HG02852 (cell line): Measurements from ENCODE around the gene C1QTNF6.

Experiments
- ATAC-seq: cut with Tn5 transposase; IDR thresholded peaks from one replicate; pipeline ENCODE4 v1.9.1; 2021; ENCODE audit warnings: mild to moderate bottlenecking, moderate library complexity; ENCODE audit not compliant: unreplicated experiment

Gene C1QTNF6

DNA sequence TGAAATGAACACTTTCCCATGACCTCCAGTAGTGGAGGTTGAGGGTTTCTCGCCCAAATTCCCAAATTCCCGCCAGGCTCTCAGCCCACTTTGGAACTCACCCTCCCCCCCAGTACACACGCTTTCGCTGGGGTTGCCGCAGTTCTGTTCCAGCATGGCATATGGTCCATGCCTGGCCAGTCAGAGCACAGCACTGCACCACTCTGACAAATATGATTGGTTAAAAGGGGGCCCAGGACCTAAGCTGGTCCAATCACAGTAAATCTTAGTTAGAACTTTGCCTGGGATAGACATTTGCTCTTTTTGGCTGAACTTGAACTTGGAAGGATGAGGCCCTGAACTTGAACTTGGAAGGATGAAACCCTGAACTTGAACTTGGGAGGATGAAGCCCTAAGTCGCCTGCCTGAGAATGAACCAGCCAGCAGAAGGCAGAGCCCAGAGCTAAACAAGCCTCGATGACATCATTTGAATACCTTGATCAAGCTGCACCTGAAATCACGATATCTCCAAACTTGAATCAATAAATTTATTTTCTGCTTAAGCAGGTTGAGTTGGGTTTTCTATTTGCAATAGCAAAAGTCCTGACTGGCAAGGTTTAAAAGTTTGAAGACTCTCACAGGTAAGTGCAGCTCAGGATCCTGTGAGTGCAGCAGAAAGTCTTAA is 36.8 kb upstream of the C1QTNF6 start:
- ATAC-seq = no peak

DNA sequence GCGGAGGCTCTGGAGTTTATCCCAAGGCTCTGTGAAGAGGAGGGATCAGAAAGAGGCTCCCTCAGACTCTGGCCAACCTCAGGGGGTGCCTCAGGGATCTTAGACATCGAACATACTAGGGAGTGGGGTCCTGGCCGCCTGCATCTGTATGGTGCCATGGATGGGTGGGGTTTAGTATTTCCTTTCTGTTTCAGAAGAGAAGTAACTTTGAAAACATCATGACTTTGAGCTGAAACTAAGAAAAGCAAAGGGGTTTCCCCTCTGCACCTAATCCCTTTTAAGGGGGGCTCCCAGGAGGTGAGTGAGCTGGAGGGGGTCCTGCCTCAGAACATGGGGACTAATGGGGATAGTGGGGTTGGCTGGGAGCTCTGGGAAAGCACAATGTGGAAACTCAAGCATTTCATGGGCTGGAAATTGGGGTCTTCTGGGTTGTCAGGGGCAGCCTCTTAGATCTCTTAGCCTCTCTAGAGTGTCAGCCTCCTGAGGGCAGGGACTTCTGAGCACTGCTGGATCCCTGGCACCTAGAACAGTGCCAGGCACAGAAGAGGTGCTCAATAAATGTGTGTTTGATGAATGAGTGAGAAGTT is 36.0 kb upstream of the C1QTNF6 start:
- ATAC-seq = no peak

DNA sequence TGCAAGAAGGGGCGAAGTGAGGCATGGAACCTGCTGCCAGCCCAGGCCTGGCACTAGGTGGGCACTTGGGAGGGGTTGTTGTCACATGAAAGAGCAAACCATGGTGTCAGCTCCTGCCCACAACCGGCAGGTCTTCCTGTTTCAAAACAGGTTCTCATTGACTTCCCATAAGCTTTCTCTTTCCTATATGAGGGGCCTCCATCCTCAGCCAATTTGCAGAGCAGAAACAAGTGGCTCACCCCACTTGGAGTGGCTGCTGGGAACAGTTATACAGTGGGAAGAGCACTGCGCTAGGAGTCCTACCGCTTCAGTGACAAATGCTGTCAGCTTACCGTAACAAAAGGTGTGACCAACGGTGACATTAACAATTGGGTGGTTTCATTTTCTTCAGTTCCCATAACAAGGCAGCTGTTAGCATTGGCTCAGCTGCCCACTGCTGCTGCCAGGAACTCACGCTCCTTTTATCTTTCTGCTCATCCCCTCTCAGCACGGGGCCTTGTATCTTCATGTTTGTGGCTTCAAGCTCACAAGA is 34.5 kb upstream of the C1QTNF6 start:
- no peak for ATAC-seq

GRCh38 chr22:37221424-37222333 is 33.6 kb upstream of the C1QTNF6 start:
- ATAC-seq = no peak

DNA sequence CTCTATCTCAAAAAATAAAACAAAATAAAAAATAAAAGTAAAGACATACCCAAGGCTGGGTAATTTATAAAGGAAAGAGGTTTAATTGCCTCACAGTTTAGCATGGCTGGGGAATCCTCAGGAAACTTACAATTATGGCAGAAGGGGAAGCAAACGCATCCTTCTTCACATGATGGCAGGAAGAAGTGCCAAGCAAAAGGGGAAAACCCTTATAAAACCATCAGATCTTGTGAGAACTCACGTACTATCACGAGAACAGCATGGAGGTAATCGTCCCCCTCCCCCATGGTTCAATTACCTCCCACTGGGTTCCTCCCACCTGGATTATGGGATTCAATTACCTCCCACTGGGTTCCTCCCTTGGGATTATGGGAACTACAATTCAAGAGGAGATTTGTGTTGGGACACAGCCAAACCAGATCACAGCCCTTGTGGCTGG is 32.5 kb upstream of the C1QTNF6 start:
- ATAC-seq = no peak

- no peak for ATAC-seq
Measured at GRCh38 chr22:37219533-37219932, 31.5 kb upstream of the C1QTNF6 start.

DNA sequence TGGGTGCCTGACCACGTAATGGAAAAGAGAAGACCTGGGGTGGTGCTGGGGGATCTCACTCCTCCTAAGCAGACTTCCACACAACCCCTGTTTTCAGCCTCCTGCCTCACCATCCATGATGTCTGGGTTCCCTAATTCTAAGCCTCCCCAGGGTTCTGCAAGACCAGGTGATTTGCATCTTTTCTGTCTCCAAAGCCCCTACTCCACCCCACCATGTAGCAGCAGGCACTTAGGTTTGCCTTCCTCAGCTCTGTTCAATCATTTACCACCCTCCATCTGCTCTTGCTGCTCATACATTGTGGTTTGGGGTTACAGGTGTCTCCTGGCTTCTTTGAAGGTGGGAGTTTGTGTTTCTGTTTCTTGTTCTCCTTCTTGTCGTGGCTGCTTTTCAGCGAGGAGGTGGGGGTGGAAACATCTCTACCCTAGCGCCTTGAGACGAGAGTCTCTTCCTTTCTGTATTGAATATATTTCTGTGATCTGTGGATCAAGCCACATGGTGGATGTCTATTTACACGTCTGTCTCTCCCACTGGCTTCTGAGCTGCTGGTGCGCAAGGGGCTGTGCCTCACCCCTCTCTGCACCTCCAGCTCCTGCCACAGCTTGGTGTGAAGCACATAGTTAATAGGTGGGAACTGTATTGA is 30.8 kb upstream of the C1QTNF6 start:
- ATAC-seq = peak; percentile 84

DNA sequence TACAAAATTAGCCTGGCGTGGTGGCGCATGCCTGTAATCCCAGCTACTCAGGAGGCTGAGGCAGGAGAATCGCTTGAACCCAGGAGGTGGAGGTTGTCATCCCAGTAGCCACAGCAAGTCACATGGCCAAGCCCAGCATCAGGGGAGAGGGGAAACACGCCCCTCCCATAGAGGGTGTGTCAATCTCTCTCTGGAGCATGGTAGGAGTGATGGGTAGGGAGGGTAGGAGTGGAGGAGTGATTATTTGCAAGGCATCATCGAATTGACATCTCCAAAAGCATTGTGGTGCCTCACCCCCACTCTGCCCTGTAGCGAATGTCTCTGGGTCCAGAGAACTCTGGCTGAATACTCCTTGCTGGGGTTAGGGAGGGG is 30.3 kb upstream of the C1QTNF6 start:
- no peak for ATAC-seq

DNA sequence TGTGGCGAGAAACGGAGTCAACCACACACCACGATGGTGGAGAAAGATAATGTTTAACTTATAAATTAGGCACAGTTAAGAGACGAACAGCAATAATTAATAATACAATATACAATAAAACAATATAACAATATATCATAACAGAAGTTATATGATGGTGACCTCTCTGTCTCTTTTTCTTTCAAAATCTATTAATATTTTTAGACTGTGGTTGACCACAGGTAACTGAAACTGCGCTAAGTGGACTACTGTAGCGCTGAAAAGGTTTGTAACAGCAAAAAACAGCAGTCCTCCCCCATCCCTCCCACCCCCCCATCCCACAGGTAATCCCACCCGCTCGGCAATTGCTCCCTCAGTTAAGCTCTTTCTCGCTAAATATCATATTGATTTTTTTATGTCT is 27.8 kb upstream of the C1QTNF6 start:
- no peak for ATAC-seq

GRCh38 chr22:37214731-37215030 is 26.6 kb upstream of the C1QTNF6 start:
- ATAC-seq = no peak

GRCh38 chr22:37213941-37214730 is 26.1 kb upstream of the C1QTNF6 start:
- no peak for ATAC-seq

DNA sequence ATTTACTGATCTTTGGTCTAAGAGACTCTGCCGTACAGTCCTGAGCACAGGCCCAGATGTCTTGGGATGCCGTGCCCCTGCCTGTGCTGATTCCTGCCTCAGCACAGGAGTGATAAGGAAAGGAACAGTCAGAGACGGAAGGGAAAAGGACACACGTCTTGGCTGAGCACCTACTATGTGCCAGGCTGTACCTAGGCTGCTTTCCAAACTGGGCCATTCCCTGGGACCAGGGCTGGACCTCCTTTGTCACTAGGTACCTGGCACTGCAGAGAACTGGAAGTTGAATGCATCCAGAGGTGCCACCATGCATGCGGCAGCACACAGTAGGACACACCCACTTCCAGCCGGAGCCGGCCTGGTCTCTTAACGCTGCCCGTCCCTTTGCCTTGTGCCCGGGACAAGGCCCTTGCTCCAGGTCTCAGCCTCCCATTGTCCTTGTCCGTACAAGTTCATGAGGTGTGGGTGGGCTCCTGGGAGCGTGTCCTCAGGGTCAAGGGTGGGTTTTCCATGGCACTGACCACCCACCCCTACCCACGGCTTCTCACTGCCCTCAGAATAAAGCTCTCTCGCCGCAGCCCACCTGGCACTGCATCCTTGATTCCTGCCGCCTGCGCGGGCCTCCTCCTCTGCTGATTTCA is 25.3 kb upstream of the C1QTNF6 start:
- ATAC-seq = no peak

GRCh38 chr22:37212174-37212906 is 24.3 kb upstream of the C1QTNF6 start, which contains the start of gene SSTR3:
Gene SSTR3 (minus strand): TSS chr22:37212477. CDS start chr22:37207803, 4,674 bp downstream.
- ATAC-seq = no peak

DNA sequence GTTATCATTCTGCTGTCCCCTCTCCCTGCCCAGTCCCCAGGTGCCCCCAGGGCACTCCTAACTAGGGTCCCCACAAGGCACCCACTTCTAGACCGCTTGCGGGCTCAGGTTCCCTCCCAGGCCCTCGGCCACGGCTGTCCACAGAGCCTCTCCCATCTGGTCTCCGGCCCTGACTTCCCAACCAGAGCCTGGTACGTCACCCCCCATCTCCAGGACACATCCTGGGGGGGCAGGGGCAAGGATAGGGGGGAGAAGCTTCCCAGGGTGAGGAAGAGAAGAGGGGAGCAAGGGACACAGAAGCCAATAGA is 23.8 kb upstream of the C1QTNF6 start:
- ATAC-seq = no peak

GRCh38 chr22:37211075-37211865 is 23.2 kb upstream of the C1QTNF6 start:
- no peak for ATAC-seq

GRCh38 chr22:37210041-37210803 is 22.2 kb upstream of the C1QTNF6 start:
- ATAC-seq = no peak

DNA sequence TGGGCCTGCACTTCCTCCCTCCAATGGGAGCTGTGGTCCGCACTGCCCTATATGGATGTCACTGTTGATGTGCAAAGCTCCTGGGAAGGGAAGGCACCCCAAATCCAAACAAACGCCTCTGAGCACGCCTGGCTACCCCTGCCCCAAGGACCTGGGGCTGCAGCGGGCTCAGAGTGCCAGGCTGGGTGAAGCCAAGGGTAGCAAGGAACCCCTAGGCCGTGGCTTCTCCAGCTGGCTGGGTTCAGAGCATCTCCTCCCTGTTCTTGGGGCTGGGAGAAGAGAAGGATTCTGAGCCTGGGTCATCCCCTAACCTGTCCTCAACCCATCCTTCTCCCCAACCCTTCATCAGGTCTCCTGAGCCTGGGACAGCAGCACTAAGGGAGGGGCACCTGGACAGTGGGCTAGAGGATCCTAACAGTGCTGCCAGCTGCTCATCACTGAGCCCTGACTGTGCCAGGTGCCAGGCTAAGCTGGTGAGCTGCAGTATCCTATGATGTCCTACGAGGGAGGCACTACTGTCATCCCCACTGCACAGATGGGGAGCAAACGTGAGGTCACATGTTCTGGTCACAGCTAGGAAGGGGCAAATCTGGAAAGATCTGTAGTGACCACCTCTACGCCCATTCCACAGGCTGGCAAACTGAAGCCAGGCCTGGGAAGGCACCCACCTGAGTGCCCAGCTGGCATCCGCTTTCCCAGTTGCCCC is 21.2 kb upstream of the C1QTNF6 start:
- no peak for ATAC-seq
